ENCODE data around the gene ZFP91.

- TF ChIP-seq CTCF (IDR thresholded peaks at IDR 0.05): no peak
- no peak for TF ChIP-seq POLR2A (IDR thresholded peaks at IDR 0.05)
Measured at GRCh38 chr11:58658623-58659022, 79.8 kb downstream of the ZFP91 start.

All from breast epithelium (tissue), 3 donors.